G401 (cell line): ENCODE data around the gene HIPK4. TPM values are rescaled to one million over a fixed set of nuclear protein-coding genes. Genes with fewer than 3 reads are reported as not detected.
"Not testable (repeated sequence)": the region's sequence is repeated elsewhere in the genome, so short reads cannot be mapped to it uniquely, and the experiment has no call there.

Experiments
- DNase-seq: peaks from one replicate; pipeline ENCODE4 v3.0.0-alpha.2; 2015; ENCODE audit warnings: low spot score
- in situ Hi-C: cut with HindIII; loops from 2 replicates; pipeline ENCODE4 v1.10.0; 2016; ENCODE audit warnings: low sequenced_read_pairs, mixed read lengths
- total RNA-seq: library from RNA; depleted of rRNA; stranded (reverse); fragments of >200 nt; shearing (Covaris generic); gene quantifications from 2 replicates; pipeline ENCODE4 v1.2.3, GENCODE V29; 2014

The HIPK4 gene
- total RNA-seq, 1 experiment from 2014 or later, result not detected

GRCh38 chr19:40370997-40371801 lies 18.8 kb downstream of the HIPK4 start:
- in situ Hi-C loops, result no loop called here
- DNase-seq, result no peak

- in situ Hi-C loops, DNase-seq: not testable (repeated sequence)
Measured at GRCh38 chr19:40370253-40370652, 19.7 kb downstream of the HIPK4 start.

GRCh38 chr19:40369797-40370196 lies 20.2 kb downstream of the HIPK4 start:
- in situ Hi-C loops, result no loop called here
- DNase-seq, result no peak

GRCh38 chr19:40367577-40368434 lies 22.2 kb downstream of the HIPK4 start:
- in situ Hi-C loops, result no loop called here
- no peak for DNase-seq

- in situ Hi-C loops, result no loop called here
- no peak for DNase-seq
Measured at GRCh38 chr19:40366697-40367561, 23.1 kb downstream of the HIPK4 start.

GRCh38 chr19:40365613-40366401 lies 24.2 kb downstream of the HIPK4 start:
- peak; percentile 82 for DNase-seq
- in situ Hi-C loops, result no loop called here

GRCh38 chr19:40365010-40365409 lies 25.0 kb downstream of the HIPK4 start:
- no peak for DNase-seq
- in situ Hi-C loops, result no loop called here

GRCh38 chr19:40363069-40363468 lies 26.9 kb downstream of the HIPK4 start:
- DNase-seq, result no peak
- in situ Hi-C loops, result no loop called here

GRCh38 chr19:40362160-40362559 lies 27.8 kb downstream of the HIPK4 start:
- in situ Hi-C loops, result no loop called here

GRCh38 chr19:40360708-40361241 lies 29.2 kb downstream of the HIPK4 start:
- in situ Hi-C loops, result no loop called here
- DNase-seq, result no peak

More at GRCh38 chr19:40362160-40362559, 27.8 kb downstream of the HIPK4 start:
- no peak for DNase-seq

GRCh38 chr19:40360020-40360707 lies 29.8 kb downstream of the HIPK4 start:
- in situ Hi-C loops, result no loop called here
- no peak for DNase-seq

- DNase-seq, result no peak
- in situ Hi-C loops, result no loop called here
Measured at GRCh38 chr19:40358773-40359172, 31.2 kb downstream of the HIPK4 start.

GRCh38 chr19:40357640-40358039 lies 32.3 kb downstream of the HIPK4 start:
- no peak for DNase-seq
- in situ Hi-C loops, result no loop called here

GRCh38 chr19:40356681-40357595 lies 33.0 kb downstream of the HIPK4 start:
- DNase-seq, result no peak
- in situ Hi-C loops, result no loop called here

- DNase-seq, result no peak
- in situ Hi-C loops, result no loop called here
Measured at GRCh38 chr19:40355975-40356680, 33.9 kb downstream of the HIPK4 start.

- in situ Hi-C loops, result no loop called here
- DNase-seq, result peak; percentile 82
Measured at GRCh38 chr19:40348961-40349507, 40.9 kb downstream of the HIPK4 start.
